HepG2 (cell line): ENCODE measurements around the gene NPR3. TPM values are rescaled to one million over a fixed set of nuclear protein-coding genes. Genes with fewer than 3 reads are reported as not detected.

Source experiments
- ATAC-seq: fragments of 200-7000 bp; cut with Tn5 transposase; 3 replicates; pipeline ENCODE4 v1.9.1; 2020; ENCODE audit warnings: mild to moderate bottlenecking, moderate library complexity
- BruUV-seq: library from RNA; stranded (reverse); fragments of 400-500 nt; replicated peaks from 2 replicates; lab custom pipeline; 2021; lab: Mats Ljungman, UMichigan
- CTCF ChIA-PET: fragments of 300-600 bp; formaldehyde crosslinking; extraction: SDS; loops from one replicate; lab custom pipeline; 2021; ENCODE audit warnings: low total read pairs, inconsistent platforms, low intra/inter-chr PET ratio; lab: Yijun Ruan, JAX
- POLR2A ChIA-PET: fragments of 350-600 bp; sonication (Branson Sonifier 250); formaldehyde crosslinking; loops from one replicate; lab custom pipeline; 2020; ENCODE audit warnings: antibody characterized with exemption, inconsistent platforms; lab: Yijun Ruan, JAX
- DNase-seq: peaks from one replicate; pipeline ENCODE4 v3.0.0-alpha.2; 2015; ENCODE audit warnings: low spot score
- FAIRE-seq: peaks from 3 replicates; lab custom pipeline; 2011; peaks lifted over from hg19 to GRCh38; lab: Jason Lieb, UNC
- H2AFZ ChIP-seq: one replicate; pipeline ENCODE4 v1.6.1; 2011; ENCODE audit warnings: low read length, inconsistent platforms
- H3K27ac ChIP-seq: fragments of 300-600 bp; 3 replicates; pipeline ENCODE4 v1.8.0; 2011; ENCODE audit warnings: mixed run types, mild to moderate bottlenecking, mixed read lengths, low read length, inconsistent platforms; ENCODE audit not compliant: insufficient read depth; ENCODE audit errors: extremely low read length
- H3K27me3 ChIP-seq, 2 experiments: fragments of 200-600 bp in 1 of 2; 2 replicates in 1 of 2; 3 replicates in 1 of 2; pipeline versions ENCODE4 v1.6.0 to v1.8.0; 2011; ENCODE audit warnings: low read length in 2 of 2, mild to moderate bottlenecking in 2 of 2, moderate library complexity in 2 of 2, inconsistent platforms in 1 of 2; ENCODE audit not compliant: insufficient read depth in 2 of 2, control insufficient read depth in 1 of 2
- H3K36me3 ChIP-seq, 2 experiments: fragments of 200-600 bp in 1 of 2; replicated peaks in 1 of 2; 2 replicates in 1 of 2; 3 replicates in 1 of 2; pipeline versions ENCODE4 v1.5.1 to v1.8.0; 2011; ENCODE audit warnings: low read length in 2 of 2, inconsistent platforms in 1 of 2; ENCODE audit not compliant: insufficient read depth in 2 of 2, control insufficient read depth in 1 of 2
- H3K4me1 ChIP-seq: 2 replicates; pipeline ENCODE4 v1.5.1; 2012; ENCODE audit warnings: low read length, inconsistent platforms; ENCODE audit not compliant: insufficient read depth
- H3K4me2 ChIP-seq: 2 replicates; pipeline ENCODE4 v1.6.0; 2011; ENCODE audit warnings: low read depth, low read length, inconsistent platforms
- H3K4me3 ChIP-seq, 3 experiments: fragments of 200-600 bp in 1 of 3; sonication (generic), shearing (Covaris generic) in 1 of 3; replicated peaks in 1 of 3; 2 replicates each; pipeline ENCODE4 v1.5.1; 2011 to 2016; ENCODE audit warnings: low read length in 3 of 3, inconsistent platforms in 2 of 3, low read depth in 2 of 3, mild to moderate bottlenecking in 2 of 3, control low read depth in 1 of 3, mixed read lengths in 1 of 3; ENCODE audit not compliant: insufficient read depth in 1 of 3
- H3K79me2 ChIP-seq: one replicate; pipeline ENCODE4 v1.6.1; 2011; ENCODE audit warnings: low read length, inconsistent platforms; ENCODE audit not compliant: insufficient read depth
- H3K9ac ChIP-seq: 2 replicates; pipeline ENCODE4 v1.6.0; 2011; ENCODE audit warnings: mild to moderate bottlenecking, low read depth, low read length, inconsistent platforms; ENCODE audit not compliant: insufficient read depth
- H3K9me3 ChIP-seq: 2 replicates; pipeline ENCODE4 v1.5.1; 2012; ENCODE audit warnings: mild to moderate bottlenecking, low read length
- H4K20me1 ChIP-seq: 2 replicates; pipeline ENCODE4 v1.6.0; 2011; ENCODE audit warnings: inconsistent platforms, mild to moderate bottlenecking, low read length, moderate library complexity; ENCODE audit not compliant: insufficient read depth
- ARNTL ChIP-seq: sonication (generic); formaldehyde crosslinking; IDR thresholded peaks from 2 replicates; pipeline ENCODE4 v1.4.0; 2020; ENCODE audit warnings: mild to moderate bottlenecking, missing genetic modification reagents
- RFX3 ChIP-seq: IDR thresholded peaks from 2 replicates; pipeline ENCODE4 v1.6.1; 2016; ENCODE audit warnings: missing biosample characterization, missing genetic modification reagents
- ZNF225 ChIP-seq: sonication (generic); formaldehyde crosslinking; IDR thresholded peaks from 2 replicates; pipeline ENCODE4 v1.4.0; 2020; ENCODE audit warnings: mild to moderate bottlenecking, missing genetic modification reagents
- ZNF557 ChIP-seq: sonication (generic); formaldehyde crosslinking; IDR thresholded peaks from 2 replicates; pipeline ENCODE4 v1.4.0; 2020; ENCODE audit warnings: missing genetic modification reagents
- WGBS: methylation state at CpG from one replicate; pipeline ENCODE4 v1.1.6; 2017; ENCODE audit warnings: low lambda C conversion rate; 5-methylcytosine and 5-hydroxymethylcytosine counted together
- in situ Hi-C: cut with HindIII; loops from 2 replicates; pipeline ENCODE4 v1.10.0; 2017; ENCODE audit warnings: low pct_unique_long_range_greater_than_20kb; ENCODE audit not compliant: extremely low pct_ligation_motif_present
- intact Hi-C: fragments of 100-400 bp; cut with micrococcal nuclease; formaldehyde crosslinking; loops from one replicate; pipeline ENCODE4 v1.10.0; 2022; ENCODE audit not compliant: unreplicated experiment
- polyA plus RNA-seq, 8 experiments: library from polyadenylated mRNA; depleted of rRNA in 3 of 8; stranded (reverse) in 7 of 8; unstranded in 1 of 8; fragments of >200 nt; fragmentation: Illumina TruSeq in 4 of 8; extraction: Trizol in 4 of 8; gene quantifications; 2 replicates each; pipeline versions ENCODE4 v1.2.1 to v1.2.3, GENCODE V29; 2011 to 2016; ENCODE audit warnings: low read depth in 4 of 8, missing spikeins in 1 of 8, mixed read lengths in 1 of 8; ENCODE audit not compliant: insufficient read depth in 1 of 8
- total RNA-seq, 5 experiments: library from RNA; depleted of rRNA; stranded (reverse); fragments of >200 nt; fragmentation: Illumina TruSeq; extraction: Trizol; gene quantifications; 2 replicates each; pipeline ENCODE4 v1.2.3, GENCODE V29; 2016; ENCODE audit warnings: low read depth in 1 of 5
- TF ChIP-seq, protein P1 (sequence below): sonication (generic); formaldehyde crosslinking; IDR thresholded peaks from 2 replicates; pipeline ENCODE4 v1.5.1; 2020; ENCODE audit warnings: missing genetic modification reagents, mild to moderate bottlenecking, borderline replicate concordance
- TF ChIP-seq, protein P2 (sequence below): sonication (generic); formaldehyde crosslinking; IDR thresholded peaks from 2 replicates; pipeline ENCODE4 v1.4.0; 2020; ENCODE audit warnings: missing genetic modification reagents, borderline replicate concordance

Gene NPR3
- total and polyA plus RNA-seq, 2 of the 13 experiments (the other 11 are each of a cell fraction or from before 2014, with no cell fraction given) = 0.01 TPM; not detected in 1

DNA sequence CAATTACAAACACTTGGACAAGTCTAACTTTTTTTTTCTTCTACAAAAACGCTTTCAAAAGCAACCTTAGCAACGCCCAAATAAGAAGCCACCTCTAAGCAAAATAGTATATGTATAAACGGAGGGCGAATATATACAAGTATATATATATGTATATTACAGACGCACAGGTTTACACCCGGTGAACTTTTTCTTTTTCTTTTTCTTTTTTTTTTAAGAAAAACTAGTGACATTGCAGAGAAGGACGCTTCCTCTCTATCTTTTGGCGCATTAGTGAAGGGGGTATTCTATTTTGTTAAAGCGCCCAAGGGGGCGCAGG is 200 bp downstream of the NPR3 start:
- H3K9ac ChIP-seq = no peak overlapping the region
- H4K20me1 ChIP-seq = no peaks in the 10 kb centered on the region
- no peaks in the 10 kb centered on the region for H3K36me3 ChIP-seq
- no peaks in the 10 kb centered on the region for H3K4me1 ChIP-seq
- H3K9me3 ChIP-seq = no peaks in the 10 kb centered on the region
- H3K79me2 ChIP-seq = no peaks in the 10 kb centered on the region
- H3K4me3 ChIP-seq = no peak overlapping the region
- TF ChIP-seq ZNF225 (CRISPR knock-in tag) (no peak), RFX3 (CRISPR knock-in tag) (no peak)
- DNase-seq (no peak), FAIRE-seq (no peak), ATAC-seq (no peak)
- H3K27me3 ChIP-seq = peaks cover 2 to 5% of the 10 kb centered on the region in 2 experiments; a peak in 4 of 5 replicates
- intact Hi-C loops = no loop called here
- no peak overlapping the region for H3K27ac ChIP-seq
- CTCF ChIA-PET = no interaction called here
- POLR2A ChIA-PET = no interaction called here
- in situ Hi-C loops = loop anchor here (25.0 kb wide), 2 partner anchors 226 to 476 kb away; no protein-coding TSS in a partner anchor
- H3K4me2 ChIP-seq = no peak overlapping the region
- no TSS peak for BruUV-seq
- 40% methylated on average over 10 of the region's 10 CpGs for WGBS
- H2AFZ ChIP-seq = no peak overlapping the region

DNA sequence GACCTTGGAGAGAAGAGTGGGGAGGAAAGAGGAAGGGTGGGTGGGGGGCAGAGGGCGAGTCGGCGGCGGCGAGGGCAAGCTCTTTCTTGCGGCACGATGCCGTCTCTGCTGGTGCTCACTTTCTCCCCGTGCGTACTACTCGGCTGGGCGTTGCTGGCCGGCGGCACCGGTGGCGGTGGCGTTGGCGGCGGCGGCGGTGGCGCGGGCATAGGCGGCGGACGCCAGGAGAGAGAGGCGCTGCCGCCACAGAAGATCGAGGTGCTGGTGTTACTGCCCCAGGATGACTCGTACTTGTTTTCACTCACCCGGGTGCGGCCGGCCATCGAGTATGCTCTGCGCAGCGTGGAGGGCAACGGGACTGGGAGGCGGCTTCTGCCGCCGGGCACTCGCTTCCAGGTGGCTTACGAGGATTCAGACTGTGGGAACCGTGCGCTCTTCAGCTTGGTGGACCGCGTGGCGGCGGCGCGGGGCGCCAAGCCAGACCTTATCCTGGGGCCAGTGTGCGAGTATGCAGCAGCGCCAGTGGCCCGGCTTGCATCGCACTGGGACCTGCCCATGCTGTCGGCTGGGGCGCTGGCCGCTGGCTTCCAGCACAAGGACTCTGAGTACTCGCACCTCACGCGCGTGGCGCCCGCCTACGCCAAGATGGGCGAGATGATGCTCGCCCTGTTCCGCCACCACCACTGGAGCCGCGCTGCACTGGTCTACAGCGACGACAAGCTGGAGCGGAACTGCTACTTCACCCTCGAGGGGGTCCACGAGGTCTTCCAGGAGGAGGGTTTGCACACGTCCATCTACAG is 760 bp downstream of the NPR3 start:
- Histone ChIP-seq H3K27me3 (peaks cover 2 to 5% of the 10 kb centered on the region in 2 experiments; a peak in 4 of 5 replicates), H3K27ac (no peak overlapping the region), H3K4me3 (no peak overlapping the region), H3K36me3 (no peaks in the 10 kb centered on the region), H3K79me2 (no peaks in the 10 kb centered on the region), H3K9ac (no peak overlapping the region), H4K20me1 (no peaks in the 10 kb centered on the region), H3K4me1 (no peaks in the 10 kb centered on the region), H3K9me3 (no peaks in the 10 kb centered on the region), H3K4me2 (no peak overlapping the region), H2AFZ (no peak overlapping the region)
- TF ChIP-seq, protein P1, sequence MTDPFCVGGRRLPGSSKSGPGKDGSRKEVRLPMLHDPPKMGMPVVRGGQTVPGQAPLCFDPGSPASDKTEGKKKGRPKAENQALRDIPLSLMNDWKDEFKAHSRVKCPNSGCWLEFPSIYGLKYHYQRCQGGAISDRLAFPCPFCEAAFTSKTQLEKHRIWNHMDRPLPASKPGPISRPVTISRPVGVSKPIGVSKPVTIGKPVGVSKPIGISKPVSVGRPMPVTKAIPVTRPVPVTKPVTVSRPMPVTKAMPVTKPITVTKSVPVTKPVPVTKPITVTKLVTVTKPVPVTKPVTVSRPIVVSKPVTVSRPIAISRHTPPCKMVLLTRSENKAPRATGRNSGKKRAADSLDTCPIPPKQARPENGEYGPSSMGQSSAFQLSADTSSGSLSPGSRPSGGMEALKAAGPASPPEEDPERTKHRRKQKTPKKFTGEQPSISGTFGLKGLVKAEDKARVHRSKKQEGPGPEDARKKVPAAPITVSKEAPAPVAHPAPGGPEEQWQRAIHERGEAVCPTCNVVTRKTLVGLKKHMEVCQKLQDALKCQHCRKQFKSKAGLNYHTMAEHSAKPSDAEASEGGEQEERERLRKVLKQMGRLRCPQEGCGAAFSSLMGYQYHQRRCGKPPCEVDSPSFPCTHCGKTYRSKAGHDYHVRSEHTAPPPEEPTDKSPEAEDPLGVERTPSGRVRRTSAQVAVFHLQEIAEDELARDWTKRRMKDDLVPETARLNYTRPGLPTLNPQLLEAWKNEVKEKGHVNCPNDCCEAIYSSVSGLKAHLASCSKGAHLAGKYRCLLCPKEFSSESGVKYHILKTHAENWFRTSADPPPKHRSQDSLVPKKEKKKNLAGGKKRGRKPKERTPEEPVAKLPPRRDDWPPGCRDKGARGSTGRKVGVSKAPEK = no peak
- TF ChIP-seq ARNTL (CRISPR knock-in tag) (no peak), ZNF557 (CRISPR knock-in tag) (no peak)
- TF ChIP-seq, protein P2, sequence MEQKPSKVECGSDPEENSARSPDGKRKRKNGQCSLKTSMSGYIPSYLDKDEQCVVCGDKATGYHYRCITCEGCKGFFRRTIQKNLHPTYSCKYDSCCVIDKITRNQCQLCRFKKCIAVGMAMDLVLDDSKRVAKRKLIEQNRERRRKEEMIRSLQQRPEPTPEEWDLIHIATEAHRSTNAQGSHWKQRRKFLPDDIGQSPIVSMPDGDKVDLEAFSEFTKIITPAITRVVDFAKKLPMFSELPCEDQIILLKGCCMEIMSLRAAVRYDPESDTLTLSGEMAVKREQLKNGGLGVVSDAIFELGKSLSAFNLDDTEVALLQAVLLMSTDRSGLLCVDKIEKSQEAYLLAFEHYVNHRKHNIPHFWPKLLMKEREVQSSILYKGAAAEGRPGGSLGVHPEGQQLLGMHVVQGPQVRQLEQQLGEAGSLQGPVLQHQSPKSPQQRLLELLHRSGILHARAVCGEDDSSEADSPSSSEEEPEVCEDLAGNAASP (CRISPR knock-in tag) = no peak
- no TSS peak for BruUV-seq
- FAIRE-seq (no peak), DNase-seq (no peak), ATAC-seq (no peak)
- ChIA-PET CTCF (no interaction called here), POLR2A (no interaction called here)
- in situ Hi-C loops = loop anchor here (25.0 kb wide), 2 partner anchors 225 to 475 kb away; no protein-coding TSS in a partner anchor
- 85% methylated on average over 52 of the region's 76 CpGs for WGBS
- intact Hi-C loops = no loop called here
